WTC11 (cell line): ENCODE measurements around the gene BTBD9. TPM values are rescaled to one million over a fixed set of nuclear protein-coding genes. Genes with fewer than 3 reads are reported as not detected.

ENCODE experiments used
- ATAC-seq: fragments of 200-7000 bp; cut with Tn5 transposase; 2 replicates; pipeline ENCODE4 v1.10.0; 2021; ENCODE audit warnings: mild to moderate bottlenecking, moderate library complexity
- CTCF ChIA-PET: fragments of 300-600 bp; sonication (Branson Sonifier 250); formaldehyde crosslinking; loops from one replicate; lab custom pipeline; 2021; ENCODE audit warnings: antibody characterized with exemption; lab: Charles Lee
- POLR2A ChIA-PET: fragments of 350-600 bp; sonication (Branson Sonifier 250); formaldehyde crosslinking; loops from one replicate; lab custom pipeline; 2021; ENCODE audit warnings: antibody characterized with exemption; lab: Charles Lee
- DNase-seq: peaks from one replicate; pipeline ENCODE4 v3.0.0; 2021; ENCODE audit warnings: low spot score
- H3K27ac Mint-ChIP-seq: 2 replicates; pipeline ENCODE4 v1.8.0; 2021; ENCODE audit warnings: mixed read lengths
- H3K27me3 Mint-ChIP-seq: 2 replicates; pipeline ENCODE4 v1.8.0; 2021; ENCODE audit warnings: low read depth, mild to moderate bottlenecking, moderate library complexity, mixed read lengths
- H3K36me3 Mint-ChIP-seq: 2 replicates; pipeline ENCODE4 v1.8.0; 2021; ENCODE audit warnings: mixed read lengths
- H3K4me1 Mint-ChIP-seq: 2 replicates; pipeline ENCODE4 v1.8.0; 2022; ENCODE audit warnings: mixed read lengths
- H3K4me3 Mint-ChIP-seq: 2 replicates; pipeline ENCODE4 v1.8.0; 2021; ENCODE audit warnings: mild to moderate bottlenecking, moderate library complexity, mixed read lengths
- H3K9me3 Mint-ChIP-seq: 2 replicates; pipeline ENCODE4 v1.8.0; 2021; ENCODE audit warnings: mixed read lengths
- EMX1 ChIP-seq: fragments of 250-450 bp; sonication (Bioruptor Pico); IDR thresholded peaks from 2 replicates; pipeline ENCODE4 v1.8.0; 2021; ENCODE audit warnings: mild to moderate bottlenecking
- GRHL2 ChIP-seq: fragments of 250-450 bp; sonication (Bioruptor Pico); IDR thresholded peaks from 2 replicates; pipeline ENCODE4 v1.8.0; 2022; ENCODE audit warnings: mild to moderate bottlenecking, moderate library complexity; ENCODE audit not compliant: insufficient replicate concordance, severe bottlenecking
- NFE2L1 ChIP-seq: sonication (generic); formaldehyde crosslinking; IDR thresholded peaks from 2 replicates; pipeline ENCODE4 v1.8.1; 2023; ENCODE audit warnings: missing genetic modification reagents
- OVOL2 ChIP-seq: fragments of 250-450 bp; sonication (Bioruptor Pico); IDR thresholded peaks from 2 replicates; pipeline ENCODE4 v1.9.0; 2021; ENCODE audit warnings: mild to moderate bottlenecking, borderline replicate concordance
- RORB ChIP-seq: fragments of 250-450 bp; sonication (Bioruptor Pico); IDR thresholded peaks from 2 replicates; pipeline ENCODE4 v1.9.0; 2021; ENCODE audit warnings: mild to moderate bottlenecking
- SMAD4 ChIP-seq: sonication (generic); formaldehyde crosslinking; IDR thresholded peaks from 2 replicates; pipeline ENCODE4 v1.8.0; 2022; ENCODE audit warnings: mild to moderate bottlenecking, missing genetic modification reagents
- TEAD1 ChIP-seq: sonication (generic); formaldehyde crosslinking; IDR thresholded peaks from 2 replicates; pipeline ENCODE4 v1.8.0; 2022; ENCODE audit warnings: mild to moderate bottlenecking, missing genetic modification reagents
- USF2 ChIP-seq: sonication (generic); formaldehyde crosslinking; IDR thresholded peaks from 2 replicates; pipeline ENCODE4 v1.8.1; 2023; ENCODE audit warnings: mild to moderate bottlenecking, missing genetic modification reagents, moderate library complexity
- ZBTB43 ChIP-seq: sonication (generic); formaldehyde crosslinking; IDR thresholded peaks from 2 replicates; pipeline ENCODE4 v1.8.1; 2023; ENCODE audit warnings: mild to moderate bottlenecking, missing genetic modification reagents
- ZNF317 ChIP-seq: sonication (generic); formaldehyde crosslinking; IDR thresholded peaks from 2 replicates; pipeline ENCODE4 v1.8.1; 2023; ENCODE audit warnings: low read depth, mild to moderate bottlenecking, moderate library complexity, missing genetic modification reagents, borderline replicate concordance
- ZNF512 ChIP-seq: sonication (generic); formaldehyde crosslinking; IDR thresholded peaks from 2 replicates; pipeline ENCODE4 v1.8.1; 2022; ENCODE audit warnings: missing genetic modification reagents, borderline replicate concordance
- ZNF532 ChIP-seq: fragments of 250-450 bp; sonication (Bioruptor Pico); IDR thresholded peaks from 2 replicates; pipeline ENCODE4 v1.9.0; 2021; ENCODE audit warnings: mild to moderate bottlenecking, borderline replicate concordance
- total RNA-seq: library from RNA; stranded (reverse); gene quantifications from 3 replicates; pipeline ENCODE4 v1.2.3, GENCODE V29; 2021
- TF ChIP-seq, protein P1 (sequence below): sonication (generic); formaldehyde crosslinking; conservative IDR thresholded peaks from 2 replicates; pipeline ENCODE4 v1.8.1; 2023; ENCODE audit warnings: mild to moderate bottlenecking, low read depth, missing genetic modification reagents, moderate library complexity
- TF ChIP-seq, protein P2 (sequence below): sonication (generic); formaldehyde crosslinking; IDR thresholded peaks from 2 replicates; pipeline ENCODE4 v1.8.1; 2022; ENCODE audit warnings: mild to moderate bottlenecking, moderate library complexity, missing genetic modification reagents
- TF ChIP-seq, protein P3 (sequence below): sonication (generic); formaldehyde crosslinking; IDR thresholded peaks from 2 replicates; pipeline ENCODE4 v1.8.0; 2023; ENCODE audit warnings: missing genetic modification reagents
- TF ChIP-seq, protein P4 (sequence below): sonication (generic); formaldehyde crosslinking; conservative IDR thresholded peaks from 2 replicates; pipeline ENCODE4 v1.8.1; 2022; ENCODE audit warnings: mild to moderate bottlenecking, missing genetic modification reagents

Gene BTBD9
- total RNA-seq, 1 experiment from 2014 or later: 4.2 TPM

DNA sequence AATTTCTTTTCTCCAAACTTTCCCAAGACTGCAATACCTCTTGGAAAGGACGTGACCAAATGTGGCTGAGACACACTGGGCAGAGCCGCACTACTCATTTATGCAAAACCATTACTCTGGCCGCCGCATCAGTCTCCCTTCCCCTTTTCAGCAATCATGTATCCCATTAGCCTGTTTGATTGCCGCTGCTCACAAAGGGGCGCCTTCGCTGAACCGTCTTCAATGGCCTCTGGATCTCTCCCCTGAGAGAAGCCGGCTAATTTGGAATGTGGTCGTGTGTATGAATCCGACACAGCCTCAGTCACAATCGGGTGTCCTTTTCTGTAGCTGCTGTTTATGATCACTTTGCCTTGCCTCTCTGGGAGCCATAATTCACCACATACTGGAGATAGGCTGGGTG is 459.1 kb downstream of the BTBD9 start:
- no peaks in the 10 kb centered on the region; the same call in 1 of the 2 replicates for H3K27me3 Mint-ChIP-seq
- no peak for ATAC-seq
- H3K4me1 Mint-ChIP-seq: peaks cover 16% of the 10 kb centered on the region

More for the DNA sequence above, 459.1 kb downstream of the BTBD9 start:
- CTCF ChIA-PET: interaction anchor here (0.8 to 1.6 kb wide), 3 partner anchors 15 to 313 kb away, joined by 3 to 6 read pairs (median 4); no protein-coding TSS in a partner anchor
- TF ChIP-seq GRHL2 (no peak), RORB (CRISPR knock-in tag) (no peak), ZBTB43 (CRISPR knock-in tag) (no peak), ZNF532 (CRISPR knock-in tag) (no peak), EMX1 (CRISPR knock-in tag) (no peak), ZNF317 (CRISPR knock-in tag) (no peak), NFE2L1 (no peak), ZNF512 (CRISPR knock-in tag) (no peak), USF2 (CRISPR knock-in tag) (no peak), SMAD4 (CRISPR knock-in tag) (no peak), TEAD1 (CRISPR knock-in tag) (no peak), OVOL2 (no peak)
- TF ChIP-seq, protein P1, sequence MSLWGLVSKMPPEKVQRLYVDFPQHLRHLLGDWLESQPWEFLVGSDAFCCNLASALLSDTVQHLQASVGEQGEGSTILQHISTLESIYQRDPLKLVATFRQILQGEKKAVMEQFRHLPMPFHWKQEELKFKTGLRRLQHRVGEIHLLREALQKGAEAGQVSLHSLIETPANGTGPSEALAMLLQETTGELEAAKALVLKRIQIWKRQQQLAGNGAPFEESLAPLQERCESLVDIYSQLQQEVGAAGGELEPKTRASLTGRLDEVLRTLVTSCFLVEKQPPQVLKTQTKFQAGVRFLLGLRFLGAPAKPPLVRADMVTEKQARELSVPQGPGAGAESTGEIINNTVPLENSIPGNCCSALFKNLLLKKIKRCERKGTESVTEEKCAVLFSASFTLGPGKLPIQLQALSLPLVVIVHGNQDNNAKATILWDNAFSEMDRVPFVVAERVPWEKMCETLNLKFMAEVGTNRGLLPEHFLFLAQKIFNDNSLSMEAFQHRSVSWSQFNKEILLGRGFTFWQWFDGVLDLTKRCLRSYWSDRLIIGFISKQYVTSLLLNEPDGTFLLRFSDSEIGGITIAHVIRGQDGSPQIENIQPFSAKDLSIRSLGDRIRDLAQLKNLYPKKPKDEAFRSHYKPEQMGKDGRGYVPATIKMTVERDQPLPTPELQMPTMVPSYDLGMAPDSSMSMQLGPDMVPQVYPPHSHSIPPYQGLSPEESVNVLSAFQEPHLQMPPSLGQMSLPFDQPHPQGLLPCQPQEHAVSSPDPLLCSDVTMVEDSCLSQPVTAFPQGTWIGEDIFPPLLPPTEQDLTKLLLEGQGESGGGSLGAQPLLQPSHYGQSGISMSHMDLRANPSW (CRISPR knock-in tag): no peak
- TF ChIP-seq, protein P2, sequence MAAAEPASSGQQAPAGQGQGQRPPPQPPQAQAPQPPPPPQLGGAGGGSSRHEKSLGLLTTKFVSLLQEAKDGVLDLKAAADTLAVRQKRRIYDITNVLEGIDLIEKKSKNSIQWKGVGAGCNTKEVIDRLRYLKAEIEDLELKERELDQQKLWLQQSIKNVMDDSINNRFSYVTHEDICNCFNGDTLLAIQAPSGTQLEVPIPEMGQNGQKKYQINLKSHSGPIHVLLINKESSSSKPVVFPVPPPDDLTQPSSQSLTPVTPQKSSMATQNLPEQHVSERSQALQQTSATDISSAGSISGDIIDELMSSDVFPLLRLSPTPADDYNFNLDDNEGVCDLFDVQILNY (CRISPR knock-in tag): no peak
- TF ChIP-seq, protein P3, sequence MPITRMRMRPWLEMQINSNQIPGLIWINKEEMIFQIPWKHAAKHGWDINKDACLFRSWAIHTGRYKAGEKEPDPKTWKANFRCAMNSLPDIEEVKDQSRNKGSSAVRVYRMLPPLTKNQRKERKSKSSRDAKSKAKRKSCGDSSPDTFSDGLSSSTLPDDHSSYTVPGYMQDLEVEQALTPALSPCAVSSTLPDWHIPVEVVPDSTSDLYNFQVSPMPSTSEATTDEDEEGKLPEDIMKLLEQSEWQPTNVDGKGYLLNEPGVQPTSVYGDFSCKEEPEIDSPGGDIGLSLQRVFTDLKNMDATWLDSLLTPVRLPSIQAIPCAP: no peak
- TF ChIP-seq, protein P4, sequence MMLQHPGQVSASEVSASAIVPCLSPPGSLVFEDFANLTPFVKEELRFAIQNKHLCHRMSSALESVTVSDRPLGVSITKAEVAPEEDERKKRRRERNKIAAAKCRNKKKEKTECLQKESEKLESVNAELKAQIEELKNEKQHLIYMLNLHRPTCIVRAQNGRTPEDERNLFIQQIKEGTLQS: no peak
- Mint-ChIP-seq H3K9me3 (no peaks in the 10 kb centered on the region), H3K36me3 (no peaks in the 10 kb centered on the region), H3K27ac (no peak overlapping the region), H3K4me3 (no peak overlapping the region)
- POLR2A ChIA-PET: no interaction called here
- DNase-seq: peak; percentile 8
